ENCODE measurements around the gene ETV6. TPM values are rescaled to one million over a fixed set of nuclear protein-coding genes. Genes with fewer than 3 reads are reported as not detected.

The ETV6 gene
- total RNA-seq, 2 donors from 2014 or later: 17.5 to 17.9 TPM

DNA sequence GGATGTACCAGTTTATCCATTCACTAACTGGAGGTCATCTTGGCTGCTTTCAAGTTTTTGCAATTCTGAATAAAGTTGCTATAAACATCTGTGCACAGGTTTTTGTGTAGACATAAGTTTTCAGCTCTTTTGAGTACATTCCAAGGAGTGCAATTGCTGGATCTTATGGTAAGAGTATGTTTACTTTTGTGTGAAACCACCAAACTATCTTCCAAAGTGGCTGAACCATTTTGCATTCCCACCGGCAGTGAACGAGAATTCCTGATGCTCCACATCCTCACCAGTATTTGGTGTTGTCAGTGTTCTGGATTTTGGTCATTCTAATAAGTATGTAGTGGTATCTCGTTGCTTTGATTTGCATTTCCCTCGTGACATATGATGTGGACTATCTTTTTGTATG, 270.8 kb downstream of the ETV6 start:
- Histone ChIP-seq H3K36me3 (replicated peaks in 1 of 2; ENCODE audit: insufficient read depth in 1 of 2, low read depth in 2 of 2) (no peaks in the 10 kb centered on the region), H3K27ac (no peak overlapping the region), H3K27me3 (no peaks in the 10 kb centered on the region), H3K4me3 (no peak overlapping the region), H3K4me1 (no peaks in the 10 kb centered on the region), H3K9me3 (no peaks in the 10 kb centered on the region)
- DNase-seq: no peak
- no peak for ATAC-seq
- TF ChIP-seq, protein P1, sequence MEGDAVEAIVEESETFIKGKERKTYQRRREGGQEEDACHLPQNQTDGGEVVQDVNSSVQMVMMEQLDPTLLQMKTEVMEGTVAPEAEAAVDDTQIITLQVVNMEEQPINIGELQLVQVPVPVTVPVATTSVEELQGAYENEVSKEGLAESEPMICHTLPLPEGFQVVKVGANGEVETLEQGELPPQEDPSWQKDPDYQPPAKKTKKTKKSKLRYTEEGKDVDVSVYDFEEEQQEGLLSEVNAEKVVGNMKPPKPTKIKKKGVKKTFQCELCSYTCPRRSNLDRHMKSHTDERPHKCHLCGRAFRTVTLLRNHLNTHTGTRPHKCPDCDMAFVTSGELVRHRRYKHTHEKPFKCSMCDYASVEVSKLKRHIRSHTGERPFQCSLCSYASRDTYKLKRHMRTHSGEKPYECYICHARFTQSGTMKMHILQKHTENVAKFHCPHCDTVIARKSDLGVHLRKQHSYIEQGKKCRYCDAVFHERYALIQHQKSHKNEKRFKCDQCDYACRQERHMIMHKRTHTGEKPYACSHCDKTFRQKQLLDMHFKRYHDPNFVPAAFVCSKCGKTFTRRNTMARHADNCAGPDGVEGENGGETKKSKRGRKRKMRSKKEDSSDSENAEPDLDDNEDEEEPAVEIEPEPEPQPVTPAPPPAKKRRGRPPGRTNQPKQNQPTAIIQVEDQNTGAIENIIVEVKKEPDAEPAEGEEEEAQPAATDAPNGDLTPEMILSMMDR (IDR thresholded peaks at IDR 0.05): no peak
- no peak for TF ChIP-seq POLR2A (IDR thresholded peaks at IDR 0.05)
- 87 to 92% methylated on average over 4 of the region's 4 CpGs for WGBS, 2 donors
- intact Hi-C loops (cut with DNase I): no loop called here

DNA sequence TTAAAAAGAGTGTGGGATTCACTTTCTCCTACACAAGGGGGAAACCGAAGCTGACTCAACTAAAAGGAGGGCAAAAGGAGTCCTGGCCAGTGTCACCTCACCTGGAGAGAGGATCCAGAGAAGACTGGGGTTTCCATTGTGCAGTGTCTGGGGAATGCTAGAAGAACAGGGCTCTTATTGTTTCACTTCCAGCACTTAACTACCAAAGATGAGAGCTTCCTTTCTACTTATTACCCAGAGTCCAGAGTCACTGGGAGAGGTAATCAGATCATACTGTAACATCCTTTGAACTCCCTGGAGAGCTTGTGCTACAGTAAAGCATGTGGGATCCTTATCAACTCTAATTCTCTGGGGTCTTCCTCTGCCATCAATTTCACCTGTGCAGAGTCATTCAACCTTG, 272.9 kb downstream of the ETV6 start:
- no peak for TF ChIP-seq POLR2A (IDR thresholded peaks at IDR 0.05)
- TF ChIP-seq, protein P1 (IDR thresholded peaks at IDR 0.05): no peak
- Histone ChIP-seq H3K9me3 (no peaks in the 10 kb centered on the region), H3K27ac (peak overlapping the region in 1 of 4 donors; percentile 5), H3K36me3 (replicated peaks in 1 of 2; ENCODE audit: insufficient read depth in 1 of 2, low read depth in 2 of 2) (no peaks in the 10 kb centered on the region), H3K4me3 (no peak overlapping the region), H3K4me1 (no peaks in the 10 kb centered on the region), H3K27me3 (no peaks in the 10 kb centered on the region)
- intact Hi-C loops (cut with DNase I): no loop called here
- 25 to 28% methylated on average over 1 of the region's 1 CpG for WGBS, 2 donors
- peak; percentile 35 for ATAC-seq
- no peak for DNase-seq

DNA sequence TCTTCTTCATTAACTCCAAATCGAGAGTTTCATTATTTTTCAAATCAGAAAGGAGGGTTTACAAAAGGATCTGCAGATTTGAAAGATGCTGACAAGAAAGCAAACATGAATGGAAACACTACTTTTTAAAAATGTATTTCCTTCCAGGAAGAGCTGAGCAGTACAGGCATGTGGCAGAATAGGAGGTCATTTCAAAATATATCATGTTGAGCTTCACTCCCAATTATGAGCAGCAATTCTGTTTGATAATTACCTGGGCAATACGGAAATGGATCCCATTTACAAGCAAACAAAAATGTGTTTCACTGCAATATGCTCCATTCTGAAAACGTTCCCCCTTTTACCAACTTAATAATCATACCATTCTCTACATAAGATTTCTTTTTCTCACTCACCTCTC, 273.6 kb downstream of the ETV6 start:
- TF ChIP-seq, protein P1 (IDR thresholded peaks at IDR 0.05): no peak
- no peak for TF ChIP-seq POLR2A (IDR thresholded peaks at IDR 0.05)
- 63 to 66% methylated on average over 3 of the region's 3 CpGs for WGBS, 2 donors
- ATAC-seq (no peak), DNase-seq (no peak)
- H3K4me3 ChIP-seq: no peak overlapping the region
- no peaks in the 10 kb centered on the region for H3K36me3 ChIP-seq (replicated peaks in 1 of 2; ENCODE audit: insufficient read depth in 1 of 2, low read depth in 2 of 2)
- no peaks in the 10 kb centered on the region for H3K9me3 ChIP-seq
- intact Hi-C loops (cut with DNase I): no loop called here
- H3K27me3 ChIP-seq: no peaks in the 10 kb centered on the region
- no peaks in the 10 kb centered on the region for H3K4me1 ChIP-seq
- H3K27ac ChIP-seq: peak overlapping the region in 1 of 4 donors; percentile 5

DNA sequence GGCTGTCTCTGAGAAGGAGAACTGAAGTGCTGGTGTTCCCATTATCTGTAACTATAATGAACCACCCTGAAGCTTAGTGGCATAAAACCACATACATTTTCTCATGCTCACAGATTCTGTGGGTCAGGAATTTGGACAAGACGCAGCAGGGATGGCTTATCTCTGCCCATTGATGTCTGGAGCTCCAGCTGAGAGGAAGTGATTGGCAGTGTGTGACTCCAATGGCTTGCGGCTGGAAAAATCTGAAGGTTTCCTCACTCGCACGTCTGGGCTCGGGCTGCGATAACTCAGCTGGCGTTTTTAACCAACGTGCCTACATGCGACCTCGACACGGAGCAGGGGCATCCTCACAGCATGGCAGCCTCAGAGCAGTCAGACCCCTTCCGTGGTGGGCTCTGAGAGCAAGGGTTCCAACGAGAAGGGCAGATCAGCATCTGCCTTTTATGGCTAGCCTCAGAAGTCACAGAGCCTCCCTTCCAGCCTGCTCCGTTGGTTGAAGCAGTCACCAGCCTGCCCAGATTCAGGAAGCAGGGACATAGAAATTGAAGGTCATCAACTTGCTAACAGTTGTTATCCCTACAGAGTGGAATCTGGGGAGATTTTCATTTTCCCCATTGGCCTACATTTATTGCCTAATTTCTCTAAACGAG, 277.9 kb downstream of the ETV6 start:
- WGBS, 2 donors: 70 to 78% methylated on average over 12 to 15 of the region's 15 CpGs
- H3K27ac ChIP-seq: no peak overlapping the region
- no peaks in the 10 kb centered on the region for H3K36me3 ChIP-seq (replicated peaks in 1 of 2; ENCODE audit: insufficient read depth in 1 of 2, low read depth in 2 of 2)
- intact Hi-C loops (cut with DNase I): no loop called here
- H3K4me3 ChIP-seq: no peak overlapping the region
- TF ChIP-seq, protein P1 (IDR thresholded peaks at IDR 0.05): no peak
- TF ChIP-seq POLR2A (IDR thresholded peaks at IDR 0.05): no peak
- H3K27me3 ChIP-seq: no peaks in the 10 kb centered on the region
- DNase-seq (no peak), ATAC-seq (no peak)
- no peaks in the 10 kb centered on the region for H3K9me3 ChIP-seq
- H3K4me1 ChIP-seq: no peaks in the 10 kb centered on the region

DNA sequence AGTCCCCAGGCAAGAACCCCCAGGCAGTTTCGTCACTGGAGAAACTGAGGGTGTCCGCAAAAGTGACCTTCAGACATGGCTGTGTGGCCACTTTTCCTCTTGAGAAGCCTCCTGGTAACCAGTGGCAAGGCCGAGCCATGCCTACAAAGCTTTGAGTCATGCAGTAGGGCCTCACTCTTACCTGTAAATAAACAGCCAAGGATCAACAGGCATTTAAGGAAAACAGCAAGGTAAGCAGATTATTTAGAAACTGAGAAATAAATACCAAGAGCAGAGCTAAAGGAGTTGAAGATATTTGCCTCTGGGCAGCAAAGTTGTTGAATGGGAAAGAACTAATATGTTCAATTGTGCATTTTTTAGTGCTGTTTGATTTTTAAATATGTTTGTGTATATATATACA, 280.2 kb downstream of the ETV6 start:
- H3K27ac ChIP-seq: no peak overlapping the region
- intact Hi-C loops (cut with DNase I): no loop called here
- no peak overlapping the region for H3K4me3 ChIP-seq
- no peaks in the 10 kb centered on the region for H3K27me3 ChIP-seq
- no peak for ATAC-seq
- H3K36me3 ChIP-seq (replicated peaks in 1 of 2; ENCODE audit: insufficient read depth in 1 of 2, low read depth in 2 of 2): no peaks in the 10 kb centered on the region
- H3K9me3 ChIP-seq: no peaks in the 10 kb centered on the region
- no peak for TF ChIP-seq POLR2A (IDR thresholded peaks at IDR 0.05)
- TF ChIP-seq, protein P1 (IDR thresholded peaks at IDR 0.05): no peak
- no peak for DNase-seq
- WGBS, 2 donors: 89 to 98% methylated on average over 3 of the region's 3 CpGs
- H3K4me1 ChIP-seq: no peaks in the 10 kb centered on the region
